Measurements from ENCODE around the gene NUTM1.

Gene NUTM1, protein sequence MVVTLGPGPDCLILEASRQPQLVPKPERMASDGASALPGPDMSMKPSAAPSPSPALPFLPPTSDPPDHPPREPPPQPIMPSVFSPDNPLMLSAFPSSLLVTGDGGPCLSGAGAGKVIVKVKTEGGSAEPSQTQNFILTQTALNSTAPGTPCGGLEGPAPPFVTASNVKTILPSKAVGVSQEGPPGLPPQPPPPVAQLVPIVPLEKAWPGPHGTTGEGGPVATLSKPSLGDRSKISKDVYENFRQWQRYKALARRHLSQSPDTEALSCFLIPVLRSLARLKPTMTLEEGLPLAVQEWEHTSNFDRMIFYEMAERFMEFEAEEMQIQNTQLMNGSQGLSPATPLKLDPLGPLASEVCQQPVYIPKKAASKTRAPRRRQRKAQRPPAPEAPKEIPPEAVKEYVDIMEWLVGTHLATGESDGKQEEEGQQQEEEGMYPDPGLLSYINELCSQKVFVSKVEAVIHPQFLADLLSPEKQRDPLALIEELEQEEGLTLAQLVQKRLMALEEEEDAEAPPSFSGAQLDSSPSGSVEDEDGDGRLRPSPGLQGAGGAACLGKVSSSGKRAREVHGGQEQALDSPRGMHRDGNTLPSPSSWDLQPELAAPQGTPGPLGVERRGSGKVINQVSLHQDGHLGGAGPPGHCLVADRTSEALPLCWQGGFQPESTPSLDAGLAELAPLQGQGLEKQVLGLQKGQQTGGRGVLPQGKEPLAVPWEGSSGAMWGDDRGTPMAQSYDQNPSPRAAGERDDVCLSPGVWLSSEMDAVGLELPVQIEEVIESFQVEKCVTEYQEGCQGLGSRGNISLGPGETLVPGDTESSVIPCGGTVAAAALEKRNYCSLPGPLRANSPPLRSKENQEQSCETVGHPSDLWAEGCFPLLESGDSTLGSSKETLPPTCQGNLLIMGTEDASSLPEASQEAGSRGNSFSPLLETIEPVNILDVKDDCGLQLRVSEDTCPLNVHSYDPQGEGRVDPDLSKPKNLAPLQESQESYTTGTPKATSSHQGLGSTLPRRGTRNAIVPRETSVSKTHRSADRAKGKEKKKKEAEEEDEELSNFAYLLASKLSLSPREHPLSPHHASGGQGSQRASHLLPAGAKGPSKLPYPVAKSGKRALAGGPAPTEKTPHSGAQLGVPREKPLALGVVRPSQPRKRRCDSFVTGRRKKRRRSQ

GRCh38 chr15:34342737-34343575 lies at the start of gene NUTM1, which contains the start of gene NOP10:
TSS of gene NUTM1 (plus strand) at chr15:34343315. CDS start at chr15:34343697, 382 bp downstream.
TSS of gene NOP10 (minus strand) at chr15:34343136. CDS start at chr15:34343073, 63 bp downstream.
- peak; percentile 91 for DNase-seq

- DNase-seq: no peak
Observed at GRCh38 chr15:34297059-34297458, 46.1 kb upstream of the NUTM1 start.

DNA sequence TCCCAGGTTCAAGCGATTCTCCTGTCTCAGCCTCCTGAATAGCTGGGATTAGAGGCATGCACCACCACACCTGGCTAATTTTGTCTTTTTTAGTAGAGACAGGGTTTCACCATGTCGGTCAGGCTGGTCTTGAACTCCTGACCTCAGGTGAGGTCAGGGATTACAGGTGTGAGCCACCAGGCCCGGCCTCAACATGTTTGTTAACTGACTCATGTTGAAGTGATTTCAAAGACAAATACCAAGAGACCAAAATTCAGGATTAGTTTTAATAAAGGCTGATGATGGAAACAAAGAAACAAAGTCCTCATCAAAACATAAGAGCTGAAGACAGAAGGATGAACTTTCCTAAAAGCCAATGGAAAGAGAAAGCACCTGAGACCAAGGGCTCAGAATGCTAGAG lies 42.1 kb upstream of the NUTM1 start:
- DNase-seq: no peak

- no peak for DNase-seq
Observed at GRCh38 chr15:34304613-34305012, 38.5 kb upstream of the NUTM1 start.

DNA sequence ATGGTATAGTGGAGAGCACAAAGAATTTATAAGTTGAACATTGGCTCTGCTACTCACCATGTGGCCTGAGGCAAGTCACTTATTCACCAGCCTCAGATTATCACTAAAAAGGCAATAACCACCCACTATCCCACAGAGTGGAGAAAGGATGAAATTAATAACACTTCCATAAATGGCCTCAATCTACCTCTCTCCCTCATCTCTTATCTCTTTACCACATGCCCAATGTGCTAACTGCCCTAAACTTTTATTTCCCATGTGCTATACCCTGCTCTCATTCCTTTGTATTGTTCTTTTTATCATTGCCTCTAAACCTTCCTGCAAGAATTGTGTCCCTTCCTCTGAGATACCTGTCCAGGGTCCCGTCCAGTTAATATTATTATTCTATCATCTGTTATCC lies 31.6 kb upstream of the NUTM1 start:
- no peak for DNase-seq

GRCh38 chr15:34314491-34315490 lies 28.3 kb upstream of the NUTM1 start:
- DNase-seq: no peak

- DNase-seq: no peak
Observed at GRCh38 chr15:34318277-34319079, 24.6 kb upstream of the NUTM1 start.

GRCh38 chr15:34323217-34323616 lies 19.9 kb upstream of the NUTM1 start:
- no peak for DNase-seq

GRCh38 chr15:34324933-34325332 lies 18.2 kb upstream of the NUTM1 start:
- DNase-seq: no peak

DNA sequence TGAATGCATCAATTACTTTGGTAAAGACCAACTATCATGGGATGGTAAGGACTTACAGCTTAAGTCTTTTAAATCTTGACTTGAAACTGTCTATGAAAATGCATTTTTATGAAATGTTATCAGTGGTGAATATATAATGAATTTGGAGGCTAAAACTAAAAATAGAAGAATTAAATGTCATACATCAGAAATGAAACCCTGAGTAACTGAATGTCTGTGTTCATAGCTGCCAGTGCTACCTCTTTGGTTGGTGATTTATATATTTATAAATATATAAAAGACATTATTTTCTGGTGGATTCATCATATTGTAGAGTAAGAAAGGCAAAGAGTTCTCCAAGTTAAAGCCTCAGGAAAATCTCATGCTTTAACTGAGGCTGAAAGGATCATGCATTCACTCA lies 17.7 kb upstream of the NUTM1 start:
- no peak for DNase-seq

- DNase-seq: no peak
Observed at GRCh38 chr15:34327906-34328305, 15.2 kb upstream of the NUTM1 start.

- DNase-seq: no peak
Observed at GRCh38 chr15:34329006-34329405, 14.1 kb upstream of the NUTM1 start.

GRCh38 chr15:34330279-34330678 lies 12.8 kb upstream of the NUTM1 start:
- DNase-seq: no peak

DNA sequence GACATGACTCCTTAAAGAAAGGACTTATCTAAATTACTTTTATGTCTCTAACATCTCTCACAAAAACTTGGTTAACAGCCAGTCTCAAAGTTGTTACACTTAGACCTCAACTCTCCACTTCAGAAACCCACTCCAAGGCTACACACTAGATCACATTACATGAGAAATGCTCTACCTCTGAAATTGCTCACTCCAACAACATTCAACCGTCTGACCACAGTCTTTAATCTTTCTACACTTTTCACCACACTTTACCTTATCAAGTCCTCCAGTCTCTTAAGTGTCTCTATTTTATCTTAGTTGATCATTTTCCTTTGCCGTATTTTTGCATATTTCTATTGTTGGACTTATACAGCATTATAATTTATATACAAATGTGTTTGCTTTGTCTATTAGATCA lies 11.3 kb upstream of the NUTM1 start:
- DNase-seq: no peak

GRCh38 chr15:34332553-34333120 lies 10.5 kb upstream of the NUTM1 start:
- DNase-seq: no peak

GRCh38 chr15:34334672-34335071 lies 8.4 kb upstream of the NUTM1 start:
- no peak for DNase-seq

DNA sequence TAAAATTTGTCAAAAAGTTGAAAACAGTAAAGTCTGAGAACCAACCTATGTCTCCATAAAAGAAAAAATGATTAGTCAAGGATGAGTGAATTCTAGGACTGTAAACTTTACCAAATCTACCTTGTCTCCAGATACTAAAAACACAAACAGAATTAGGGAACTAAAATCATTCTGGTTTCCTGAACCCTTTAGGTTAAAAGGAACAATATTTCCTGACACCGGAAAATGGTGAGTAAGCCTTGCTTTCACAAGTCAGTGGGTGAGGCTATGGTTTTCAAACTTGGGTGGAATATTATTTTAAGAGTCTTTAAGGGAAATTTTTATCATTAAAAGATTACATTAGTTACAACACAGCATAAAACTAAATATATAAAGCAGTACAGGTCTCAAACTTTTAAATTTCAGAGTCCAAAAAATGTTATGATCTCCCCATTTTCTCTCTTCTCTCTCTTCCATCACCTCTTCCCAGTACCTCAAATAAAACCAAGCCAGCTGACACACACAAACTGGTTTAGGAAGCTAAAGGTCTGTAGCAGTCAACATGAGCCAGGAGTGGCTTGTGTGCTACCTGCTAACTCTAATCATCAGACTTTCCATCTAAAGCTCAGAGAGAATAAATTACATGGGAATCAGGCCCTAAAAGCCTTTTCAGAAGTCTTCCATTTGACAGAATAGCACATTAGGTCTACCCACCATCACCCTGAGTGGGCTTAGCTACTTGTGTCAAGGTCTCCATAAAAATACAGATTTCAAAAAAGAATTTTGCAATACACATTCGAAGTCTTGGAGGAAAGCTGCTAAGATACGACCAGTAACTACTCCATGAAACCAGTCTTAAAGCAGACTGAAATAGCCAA lies 7.7 kb upstream of the NUTM1 start:
- DNase-seq: no peak

- no peak for DNase-seq
Observed at GRCh38 chr15:34336231-34336990, 6.7 kb upstream of the NUTM1 start.

All from NK-92 treated with Interleukin-12 subunit alpha and Interleukin-12 subunit beta, amount 100 ng/mL, for 24 hours (cell line).